ENCODE data around the gene PAX2.

Gene PAX2

GRCh38 chr10:100740476-100741377 lies 4.7 kb upstream of the PAX2 start:
- no peak for DNase-seq

- no peak for DNase-seq
These were observed 3.9 kb upstream of the PAX2 start for GRCh38 chr10:100741378-100742075.

- DNase-seq: no peak
These were observed 3.2 kb upstream of the PAX2 start for GRCh38 chr10:100742076-100742771.

- DNase-seq: no peak
These were observed 2.4 kb upstream of the PAX2 start for GRCh38 chr10:100742936-100743335.

GRCh38 chr10:100743626-100744135 lies 1.7 kb upstream of the PAX2 start:
- DNase-seq: peak; percentile 23 to 37

- no peak for DNase-seq
These were observed 1.0 kb upstream of the PAX2 start for GRCh38 chr10:100744136-100744986.

- DNase-seq: no peak
These were observed 751 bp downstream of the PAX2 start for GRCh38 chr10:100745882-100746783.

- no peak for DNase-seq
These were observed 1.5 kb downstream of the PAX2 start for GRCh38 chr10:100746784-100747455.

- no peak for DNase-seq
These were observed 2.3 kb downstream of the PAX2 start for GRCh38 chr10:100747456-100748230.

- no peak for DNase-seq
These were observed 3.1 kb downstream of the PAX2 start for GRCh38 chr10:100748231-100749058.

GRCh38 chr10:100749059-100749308 lies 3.6 kb downstream of the PAX2 start:
- no peak for DNase-seq

- no peak for DNase-seq
These were observed 4.2 kb downstream of the PAX2 start for GRCh38 chr10:100749309-100750217.

GRCh38 chr10:100750291-100751210 lies 5.2 kb downstream of the PAX2 start:
- DNase-seq: no peak

- DNase-seq: no peak
These were observed 6.0 kb downstream of the PAX2 start for GRCh38 chr10:100751211-100751933.

- DNase-seq: no peak
These were observed 10.4 kb downstream of the PAX2 start for GRCh38 chr10:100755821-100756220.

- no peak for DNase-seq
These were observed 13.9 kb downstream of the PAX2 start for GRCh38 chr10:100759331-100759730.
